ENCODE data around the gene DCUN1D3.
"Not testable (repeated sequence)": the region's sequence is repeated elsewhere in the genome, so short reads cannot be mapped to it uniquely, and the experiment has no call there.

The DCUN1D3 gene

DNA sequence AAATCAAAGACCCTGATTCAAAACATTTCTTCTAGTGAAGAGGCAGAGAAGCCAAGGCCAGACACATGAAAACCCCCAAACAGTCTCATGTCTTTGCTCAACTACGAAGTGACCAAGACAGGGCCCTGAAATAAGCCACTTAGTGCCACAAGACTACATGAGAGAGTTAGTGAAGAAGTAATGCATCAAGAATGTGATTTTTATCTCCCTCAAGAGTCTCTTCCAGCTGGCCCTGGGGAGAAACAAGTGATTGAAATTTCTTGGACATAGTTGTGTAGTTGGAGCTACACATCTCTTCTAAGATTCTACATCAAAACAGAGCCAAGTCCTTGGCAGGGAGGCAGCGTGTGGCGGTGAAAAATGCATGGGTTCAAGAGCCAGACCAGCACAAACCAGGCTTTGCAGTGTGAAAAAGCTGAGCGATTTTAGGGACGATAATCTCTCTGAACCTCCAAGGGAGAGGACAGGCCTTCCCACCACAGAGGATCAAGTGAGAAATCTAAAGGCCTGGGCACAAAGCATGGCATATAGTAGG, 31.0 kb upstream of the DCUN1D3 start:
- TF ChIP-seq ZFP3 (CRISPR knock-in tag; IDR thresholded peaks at IDR 0.05) (no peak), OSR1 (CRISPR knock-in tag; IDR thresholded peaks at IDR 0.05) (no peak), PPARA (CRISPR knock-in tag; IDR thresholded peaks at IDR 0.05; ENCODE audit: borderline replicate concordance) (no peak), GLIS3 (CRISPR knock-in tag; IDR thresholded peaks at IDR 0.05) (no peak), CSDC2 (CRISPR knock-in tag; IDR thresholded peaks at IDR 0.05) (no peak), ZFP30 (CRISPR knock-in tag; IDR thresholded peaks at IDR 0.05) (no peak), ZNF70 (CRISPR knock-in tag; IDR thresholded peaks at IDR 0.05) (no peak), ZC3H10 (CRISPR knock-in tag; IDR thresholded peaks at IDR 0.05) (no peak), BACH2 (CRISPR knock-in tag; IDR thresholded peaks at IDR 0.05; ENCODE audit: borderline replicate concordance) (no peak), SNAI2 (CRISPR knock-in tag; IDR thresholded peaks at IDR 0.05) (no peak), ISL1 (CRISPR knock-in tag; IDR thresholded peaks at IDR 0.05) (no peak), TOX (CRISPR knock-in tag; IDR thresholded peaks at IDR 0.05; ENCODE audit: borderline replicate concordance) (no peak), ZNF565 (CRISPR knock-in tag; conservative IDR thresholded peaks at IDR 0.05; ENCODE audit: low read depth) (no peak), RARB (CRISPR knock-in tag; IDR thresholded peaks at IDR 0.05) (no peak), ESRRG (CRISPR knock-in tag; IDR thresholded peaks at IDR 0.05) (no peak), TCF4 (CRISPR knock-in tag; IDR thresholded peaks at IDR 0.05; ENCODE audit: borderline replicate concordance) (no peak)
- TF ChIP-seq, protein P1, sequence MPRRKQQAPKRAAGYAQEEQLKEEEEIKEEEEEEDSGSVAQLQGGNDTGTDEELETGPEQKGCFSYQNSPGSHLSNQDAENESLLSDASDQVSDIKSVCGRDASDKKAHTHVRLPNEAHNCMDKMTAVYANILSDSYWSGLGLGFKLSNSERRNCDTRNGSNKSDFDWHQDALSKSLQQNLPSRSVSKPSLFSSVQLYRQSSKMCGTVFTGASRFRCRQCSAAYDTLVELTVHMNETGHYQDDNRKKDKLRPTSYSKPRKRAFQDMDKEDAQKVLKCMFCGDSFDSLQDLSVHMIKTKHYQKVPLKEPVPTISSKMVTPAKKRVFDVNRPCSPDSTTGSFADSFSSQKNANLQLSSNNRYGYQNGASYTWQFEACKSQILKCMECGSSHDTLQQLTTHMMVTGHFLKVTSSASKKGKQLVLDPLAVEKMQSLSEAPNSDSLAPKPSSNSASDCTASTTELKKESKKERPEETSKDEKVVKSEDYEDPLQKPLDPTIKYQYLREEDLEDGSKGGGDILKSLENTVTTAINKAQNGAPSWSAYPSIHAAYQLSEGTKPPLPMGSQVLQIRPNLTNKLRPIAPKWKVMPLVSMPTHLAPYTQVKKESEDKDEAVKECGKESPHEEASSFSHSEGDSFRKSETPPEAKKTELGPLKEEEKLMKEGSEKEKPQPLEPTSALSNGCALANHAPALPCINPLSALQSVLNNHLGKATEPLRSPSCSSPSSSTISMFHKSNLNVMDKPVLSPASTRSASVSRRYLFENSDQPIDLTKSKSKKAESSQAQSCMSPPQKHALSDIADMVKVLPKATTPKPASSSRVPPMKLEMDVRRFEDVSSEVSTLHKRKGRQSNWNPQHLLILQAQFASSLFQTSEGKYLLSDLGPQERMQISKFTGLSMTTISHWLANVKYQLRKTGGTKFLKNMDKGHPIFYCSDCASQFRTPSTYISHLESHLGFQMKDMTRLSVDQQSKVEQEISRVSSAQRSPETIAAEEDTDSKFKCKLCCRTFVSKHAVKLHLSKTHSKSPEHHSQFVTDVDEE (CRISPR knock-in tag; IDR thresholded peaks at IDR 0.05), result no peak
- TF ChIP-seq, protein P2, sequence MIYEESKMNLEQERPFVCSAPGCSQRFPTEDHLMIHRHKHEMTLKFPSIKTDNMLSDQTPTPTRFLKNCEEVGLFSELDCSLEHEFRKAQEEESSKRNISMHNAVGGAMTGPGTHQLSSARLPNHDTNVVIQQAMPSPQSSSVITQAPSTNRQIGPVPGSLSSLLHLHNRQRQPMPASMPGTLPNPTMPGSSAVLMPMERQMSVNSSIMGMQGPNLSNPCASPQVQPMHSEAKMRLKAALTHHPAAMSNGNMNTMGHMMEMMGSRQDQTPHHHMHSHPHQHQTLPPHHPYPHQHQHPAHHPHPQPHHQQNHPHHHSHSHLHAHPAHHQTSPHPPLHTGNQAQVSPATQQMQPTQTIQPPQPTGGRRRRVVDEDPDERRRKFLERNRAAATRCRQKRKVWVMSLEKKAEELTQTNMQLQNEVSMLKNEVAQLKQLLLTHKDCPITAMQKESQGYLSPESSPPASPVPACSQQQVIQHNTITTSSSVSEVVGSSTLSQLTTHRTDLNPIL (CRISPR knock-in tag; IDR thresholded peaks at IDR 0.05; ENCODE audit: low read depth), result no peak
- TF ChIP-seq, protein P3, sequence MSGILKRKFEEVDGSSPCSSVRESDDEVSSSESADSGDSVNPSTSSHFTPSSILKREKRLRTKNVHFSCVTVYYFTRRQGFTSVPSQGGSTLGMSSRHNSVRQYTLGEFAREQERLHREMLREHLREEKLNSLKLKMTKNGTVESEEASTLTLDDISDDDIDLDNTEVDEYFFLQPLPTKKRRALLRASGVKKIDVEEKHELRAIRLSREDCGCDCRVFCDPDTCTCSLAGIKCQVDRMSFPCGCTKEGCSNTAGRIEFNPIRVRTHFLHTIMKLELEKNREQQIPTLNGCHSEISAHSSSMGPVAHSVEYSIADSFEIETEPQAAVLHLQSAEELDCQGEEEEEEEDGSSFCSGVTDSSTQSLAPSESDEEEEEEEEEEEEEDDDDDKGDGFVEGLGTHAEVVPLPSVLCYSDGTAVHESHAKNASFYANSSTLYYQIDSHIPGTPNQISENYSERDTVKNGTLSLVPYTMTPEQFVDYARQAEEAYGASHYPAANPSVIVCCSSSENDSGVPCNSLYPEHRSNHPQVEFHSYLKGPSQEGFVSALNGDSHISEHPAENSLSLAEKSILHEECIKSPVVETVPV (CRISPR knock-in tag; IDR thresholded peaks at IDR 0.05), result no peak
- TF ChIP-seq, protein P4, sequence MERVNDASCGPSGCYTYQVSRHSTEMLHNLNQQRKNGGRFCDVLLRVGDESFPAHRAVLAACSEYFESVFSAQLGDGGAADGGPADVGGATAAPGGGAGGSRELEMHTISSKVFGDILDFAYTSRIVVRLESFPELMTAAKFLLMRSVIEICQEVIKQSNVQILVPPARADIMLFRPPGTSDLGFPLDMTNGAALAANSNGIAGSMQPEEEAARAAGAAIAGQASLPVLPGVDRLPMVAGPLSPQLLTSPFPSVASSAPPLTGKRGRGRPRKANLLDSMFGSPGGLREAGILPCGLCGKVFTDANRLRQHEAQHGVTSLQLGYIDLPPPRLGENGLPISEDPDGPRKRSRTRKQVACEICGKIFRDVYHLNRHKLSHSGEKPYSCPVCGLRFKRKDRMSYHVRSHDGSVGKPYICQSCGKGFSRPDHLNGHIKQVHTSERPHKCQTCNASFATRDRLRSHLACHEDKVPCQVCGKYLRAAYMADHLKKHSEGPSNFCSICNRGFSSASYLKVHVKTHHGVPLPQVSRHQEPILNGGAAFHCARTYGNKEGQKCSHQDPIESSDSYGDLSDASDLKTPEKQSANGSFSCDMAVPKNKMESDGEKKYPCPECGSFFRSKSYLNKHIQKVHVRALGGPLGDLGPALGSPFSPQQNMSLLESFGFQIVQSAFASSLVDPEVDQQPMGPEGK (CRISPR knock-in tag; IDR thresholded peaks at IDR 0.05; ENCODE audit: borderline replicate concordance), result no peak
- ATAC-seq, result no peak

DNA sequence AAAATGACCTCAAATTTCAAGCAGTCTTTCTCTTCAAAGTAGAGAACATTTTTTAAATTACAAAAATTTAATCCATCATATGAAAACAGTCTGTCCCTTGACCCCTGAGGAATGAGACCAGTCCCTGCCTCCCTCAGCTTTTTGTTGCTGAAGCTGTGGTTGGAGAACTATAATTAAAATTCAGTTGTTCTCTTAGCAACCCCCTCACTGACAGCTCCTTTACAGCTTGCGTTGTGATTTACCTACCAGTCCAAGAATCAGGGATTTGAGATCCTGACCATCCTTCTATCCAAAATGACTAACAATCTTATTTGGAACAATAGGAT, 30.2 kb upstream of the DCUN1D3 start:
- TF ChIP-seq ZNF70 (CRISPR knock-in tag; IDR thresholded peaks at IDR 0.05) (no peak), RARB (CRISPR knock-in tag; IDR thresholded peaks at IDR 0.05) (no peak), PPARA (CRISPR knock-in tag; IDR thresholded peaks at IDR 0.05; ENCODE audit: borderline replicate concordance) (no peak), SNAI2 (CRISPR knock-in tag; IDR thresholded peaks at IDR 0.05) (no peak), ARNTL (CRISPR knock-in tag; IDR thresholded peaks at IDR 0.05; ENCODE audit: borderline replicate concordance, low read depth) (no peak), TCF4 (CRISPR knock-in tag; IDR thresholded peaks at IDR 0.05; ENCODE audit: borderline replicate concordance) (no peak), BACH2 (CRISPR knock-in tag; IDR thresholded peaks at IDR 0.05; ENCODE audit: borderline replicate concordance) (no peak), ESRRG (CRISPR knock-in tag; IDR thresholded peaks at IDR 0.05) (no peak)
- ATAC-seq, result no peak

DNA sequence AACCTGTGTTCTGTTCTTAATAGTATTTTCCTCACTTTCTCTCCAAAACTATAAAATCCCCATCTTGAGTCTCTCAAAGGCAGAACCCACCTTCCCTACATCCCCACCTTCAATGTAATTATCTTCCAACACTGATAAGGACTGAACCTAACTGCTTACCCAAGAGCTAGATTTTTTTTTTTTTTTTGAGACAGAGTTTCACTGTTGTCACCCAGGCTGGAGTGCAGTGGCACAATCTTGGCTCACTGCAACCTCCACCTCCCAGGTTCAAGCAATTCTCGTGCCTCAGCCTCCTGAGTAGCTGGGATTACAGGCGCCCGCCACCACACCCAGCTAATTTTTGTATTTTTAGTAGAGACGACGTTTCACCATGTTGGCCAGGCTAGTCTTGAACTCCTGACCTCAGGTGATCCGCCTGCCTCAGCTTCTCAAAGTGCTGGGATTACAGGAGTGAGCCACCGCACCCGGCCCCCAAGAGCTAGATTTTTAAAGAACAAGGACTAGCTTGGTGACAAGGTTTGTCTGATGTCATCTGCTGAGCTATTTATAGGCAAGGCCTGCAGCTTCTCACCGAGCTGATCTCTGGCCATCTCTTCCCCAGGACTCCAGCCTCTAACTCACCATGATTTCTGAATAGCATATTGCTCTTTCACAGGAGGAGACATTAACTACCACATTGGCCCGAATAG, 29.7 kb upstream of the DCUN1D3 start:
- ATAC-seq, result not testable (repeated sequence)

Data from SK-N-SH treated with all-trans-retinoic acid at 6 μM for 48 hours (cell line).